ENCODE results near the gene CEPT1. TPM values are rescaled to one million over a fixed set of nuclear protein-coding genes. Genes with fewer than 3 reads are reported as not detected.

CEPT1 gene
- total and polyA plus RNA-seq, 3 experiments from 2014 or later, result 23.4 to 41.3 (median 38.9) TPM

GRCh38 chr1:111225717-111226400 lies 85.8 kb downstream of the CEPT1 start:
- H3K27ac Mint-ChIP-seq, result peak overlapping the region; percentile 84 to 98 (median 94)
- POLR2A ChIA-PET, result interaction anchor here (0.7 to 1.5 kb wide), 5 partner anchors 10 to 29 kb away, joined by 3 to 5 read pairs (median 4); no protein-coding TSS in a partner anchor

GRCh38 chr1:111227434-111227833 lies 87.4 kb downstream of the CEPT1 start, which contains the start of gene CHI3L2:
Gene CHI3L2, plus strand, starts transcription at chr1:111227713. Its CDS starts 17 bp downstream, at chr1:111227730.
- Mint-ChIP-seq H3K36me3 (peaks cover 0 to 4% (median 0%) of the 10 kb centered on the region in 3 donors), H3K4me3 (peak within 1 kb of the TSS; percentile 34 to 77 (median 61)), H3K27me3 (peaks cover 0 to 2% of the 10 kb centered on the region in 2 donors), H3K27ac (peak within 1 kb of the TSS; percentile 82 to 98 (median 92)), H3K9me3 (peaks cover 0 to 2% (median 0%) of the 10 kb centered on the region in 5 donors), H3K4me1 (peaks cover 68 to 91% (median 89%) of the 10 kb centered on the region in 3 donors)
- Histone ChIP-seq H3K27ac (ENCODE audit: low read depth, low read length) (no peak within 1 kb of the TSS), H3K27me3 (ENCODE audit: insufficient read depth, low read length, poor library complexity, severe bottlenecking) (no peaks in the 10 kb centered on the region), H3K4me1 (ENCODE audit: insufficient read depth, low read length) (peaks cover 80% of the 10 kb centered on the region), H3K36me3 (ENCODE audit: insufficient read depth, low read length) (no peaks in the 10 kb centered on the region), H3K9me3 (ENCODE audit: low read length) (no peaks in the 10 kb centered on the region), H3K4me3 (ENCODE audit: low read length) (peak within 1 kb of the TSS; percentile 22)
- no peak for DNase-seq
- ChIA-PET CTCF (interaction anchor here (0.7 to 3.1 kb wide), 4 partner anchors 30 to 281 kb away, joined by 3 to 17 read pairs (median 4); no protein-coding TSS in a partner anchor), POLR2A (interaction anchor here (0.7 to 1.9 kb wide), 4 partner anchors 12 to 41 kb away, joined by 4 to 6 read pairs (median 4); no protein-coding TSS in a partner anchor)

More at GRCh38 chr1:111225717-111226400, 85.8 kb downstream of the CEPT1 start:
- no peaks in the 10 kb centered on the region for H3K9me3 ChIP-seq (ENCODE audit: low read length)
- DNase-seq, result peak in 2 of 5 donors; percentile 43 to 73
- peaks cover 94% of the 10 kb centered on the region for H3K4me1 ChIP-seq (ENCODE audit: insufficient read depth, low read length)
- Mint-ChIP-seq H3K4me1 (peaks cover 81 to 91% (median 90%) of the 10 kb centered on the region in 3 donors), H3K4me3 (peak overlapping the region; percentile 66 to 87 (median 79)), H3K9me3 (peaks cover 0 to 2% (median 0%) of the 10 kb centered on the region in 5 donors), H3K27me3 (peaks cover 0 to 2% of the 10 kb centered on the region in 2 donors), H3K36me3 (no peaks in the 10 kb centered on the region)
- no peaks in the 10 kb centered on the region for H3K36me3 ChIP-seq (ENCODE audit: insufficient read depth, low read length)
- H3K27me3 ChIP-seq (ENCODE audit: insufficient read depth, low read length, poor library complexity, severe bottlenecking), result no peaks in the 10 kb centered on the region
- peak overlapping the region; percentile 29 for H3K4me3 ChIP-seq (ENCODE audit: low read length)
- CTCF ChIA-PET, result interaction anchor here (0.8 to 3.1 kb wide), 10 partner anchors 11 to 223 kb away, joined by 3 to 17 read pairs (median 3); partner anchors contain the start of genes ATP5PB and WDR77
- H3K27ac ChIP-seq (ENCODE audit: low read depth, low read length), result peak overlapping the region; percentile 3

- no peaks in the 10 kb centered on the region for H3K36me3 ChIP-seq (ENCODE audit: insufficient read depth, low read length)
- H3K27ac ChIP-seq (ENCODE audit: low read depth, low read length), result no peak overlapping the region
- CTCF ChIA-PET, result interaction anchor here (1.2 to 1.5 kb wide), 4 partner anchors 12 to 198 kb away, joined by 3 to 6 read pairs (median 4); no protein-coding TSS in a partner anchor
- no peak for DNase-seq
- POLR2A ChIA-PET, result interaction anchor here (1.2 to 1.9 kb wide), 3 partner anchors 12 to 24 kb away, joined by 4 to 9 read pairs (median 6); no protein-coding TSS in a partner anchor
- no peaks in the 10 kb centered on the region for H3K9me3 ChIP-seq (ENCODE audit: low read length)
- Mint-ChIP-seq H3K4me1 (peaks cover 62 to 87% (median 83%) of the 10 kb centered on the region in 3 donors), H3K36me3 (peaks cover 0 to 4% (median 0%) of the 10 kb centered on the region in 3 donors), H3K27ac (peak overlapping the region; percentile 82 to 98 (median 92)), H3K9me3 (peaks cover 0 to 2% (median 0%) of the 10 kb centered on the region in 5 donors), H3K4me3 (peak overlapping the region in 6 of 7 donors; percentile 34 to 77 (median 54)), H3K27me3 (peaks cover 0 to 2% of the 10 kb centered on the region in 2 donors)
- H3K4me1 ChIP-seq (ENCODE audit: insufficient read depth, low read length), result peaks cover 74% of the 10 kb centered on the region
- no peaks in the 10 kb centered on the region for H3K27me3 ChIP-seq (ENCODE audit: insufficient read depth, low read length, poor library complexity, severe bottlenecking)
- H3K4me3 ChIP-seq (ENCODE audit: low read length), result peak overlapping the region; percentile 22
These were observed 88.1 kb downstream of the CEPT1 start for GRCh38 chr1:111227851-111228747.

- POLR2A ChIA-PET, result interaction anchor here (0.8 to 1.9 kb wide), 3 partner anchors 10 to 25 kb away, joined by 3 to 9 read pairs (median 6); no protein-coding TSS in a partner anchor
- H3K36me3 ChIP-seq (ENCODE audit: insufficient read depth, low read length), result no peaks in the 10 kb centered on the region
These were observed 88.7 kb downstream of the CEPT1 start for GRCh38 chr1:111228748-111229126.

GRCh38 chr1:111232134-111232533 lies 92.1 kb downstream of the CEPT1 start:
- Histone ChIP-seq H3K27ac (ENCODE audit: low read depth, low read length) (no peak overlapping the region), H3K9me3 (ENCODE audit: low read length) (no peaks in the 10 kb centered on the region), H3K4me3 (ENCODE audit: low read length) (no peak overlapping the region), H3K4me1 (ENCODE audit: insufficient read depth, low read length) (peaks cover 37% of the 10 kb centered on the region), H3K27me3 (ENCODE audit: insufficient read depth, low read length, poor library complexity, severe bottlenecking) (no peaks in the 10 kb centered on the region), H3K36me3 (ENCODE audit: insufficient read depth, low read length) (no peaks in the 10 kb centered on the region)
- H3K4me1 Mint-ChIP-seq, result peaks cover 28 to 60% (median 55%) of the 10 kb centered on the region in 3 donors
- H3K36me3 Mint-ChIP-seq, result peaks cover 4 to 14% (median 13%) of the 10 kb centered on the region in 3 donors
- CTCF ChIA-PET, result interaction anchor here (0.9 to 1.3 kb wide), 2 partner anchors 11 to 16 kb away, joined by 3 read pairs; no protein-coding TSS in a partner anchor
- H3K9me3 Mint-ChIP-seq, result peaks cover 0 to 2% (median 0%) of the 10 kb centered on the region in 5 donors
- peaks cover 0 to 4% of the 10 kb centered on the region in 2 donors for H3K27me3 Mint-ChIP-seq
- H3K4me3 Mint-ChIP-seq, result peak overlapping the region in 2 of 7 donors; percentile 29 to 37
- H3K27ac Mint-ChIP-seq, result peak overlapping the region in 1 of 8 donors; percentile 28
- DNase-seq, result no peak
- POLR2A ChIA-PET, result no interaction called here

More at GRCh38 chr1:111228748-111229126, 88.7 kb downstream of the CEPT1 start:
- no peaks in the 10 kb centered on the region for H3K27me3 ChIP-seq (ENCODE audit: insufficient read depth, low read length, poor library complexity, severe bottlenecking)
- Mint-ChIP-seq H3K4me3 (peak overlapping the region in 2 of 7 donors; percentile 34 to 59), H3K27ac (peak overlapping the region in 1 of 8 donors; percentile 97), H3K36me3 (peaks cover 0 to 4% (median 0%) of the 10 kb centered on the region in 3 donors), H3K9me3 (peaks cover 0 to 2% (median 0%) of the 10 kb centered on the region in 5 donors), H3K4me1 (peaks cover 56 to 81% (median 76%) of the 10 kb centered on the region in 3 donors), H3K27me3 (peaks cover 0 to 2% of the 10 kb centered on the region in 2 donors)
- H3K4me3 ChIP-seq (ENCODE audit: low read length), result peak overlapping the region; percentile 22
- CTCF ChIA-PET, result interaction anchor here (1.2 to 1.5 kb wide), 3 partner anchors 13 to 198 kb away, joined by 3 to 6 read pairs (median 4); no protein-coding TSS in a partner anchor
- DNase-seq, result no peak
- no peak overlapping the region for H3K27ac ChIP-seq (ENCODE audit: low read depth, low read length)
- H3K9me3 ChIP-seq (ENCODE audit: low read length), result no peaks in the 10 kb centered on the region
- peaks cover 68% of the 10 kb centered on the region for H3K4me1 ChIP-seq (ENCODE audit: insufficient read depth, low read length)

GRCh38 chr1:111234258-111234657 lies 94.2 kb downstream of the CEPT1 start:
- Histone ChIP-seq H3K9me3 (ENCODE audit: low read length) (no peaks in the 10 kb centered on the region), H3K4me1 (ENCODE audit: insufficient read depth, low read length) (peaks cover 16% of the 10 kb centered on the region), H3K27ac (ENCODE audit: low read depth, low read length) (no peak overlapping the region), H3K27me3 (ENCODE audit: insufficient read depth, low read length, poor library complexity, severe bottlenecking) (no peaks in the 10 kb centered on the region), H3K36me3 (ENCODE audit: insufficient read depth, low read length) (no peaks in the 10 kb centered on the region), H3K4me3 (ENCODE audit: low read length) (no peak overlapping the region)
- Mint-ChIP-seq H3K27ac (no peak overlapping the region), H3K9me3 (peaks cover 0 to 2% (median 0%) of the 10 kb centered on the region in 5 donors), H3K4me1 (peaks cover 12 to 48% (median 33%) of the 10 kb centered on the region in 3 donors), H3K36me3 (peaks cover 10 to 29% (median 20%) of the 10 kb centered on the region in 3 donors), H3K4me3 (no peak overlapping the region), H3K27me3 (peaks cover 0 to 1% of the 10 kb centered on the region in 2 donors)
- ChIA-PET CTCF (no interaction called here), POLR2A (no interaction called here)
- DNase-seq, result no peak

Measured in CD8-positive, alpha-beta memory T cell (primary cell).